Smooth muscle cell (in vitro differentiated cells): ENCODE measurements around the gene JAKMIP1. TPM values are rescaled to one million over a fixed set of nuclear protein-coding genes. Genes with fewer than 3 reads are reported as not detected.

Source experiments
- DNase-seq: peaks from one replicate; lab custom pipeline; 2025; ENCODE audit not compliant: unreplicated experiment; lab: John Stamatoyannopoulos, UW
- H2AFZ ChIP-seq: fragments of 200-600 bp; sonication (generic); 2 replicates; pipeline ENCODE4 v1.6.0; 2016; ENCODE audit warnings: antibody characterized with exemption, low read depth, mild to moderate bottlenecking
- H3F3A ChIP-seq: fragments of 200-600 bp; sonication (generic); 2 replicates; pipeline ENCODE4 v1.6.0; 2017; ENCODE audit warnings: antibody characterized with exemption, low read depth
- H3K27ac ChIP-seq: fragments of 200-600 bp; sonication (generic); 2 replicates; pipeline ENCODE4 v1.5.1; 2016; ENCODE audit warnings: low read depth, mild to moderate bottlenecking
- H3K27me3 ChIP-seq: fragments of 200-600 bp; sonication (generic); 2 replicates; pipeline ENCODE4 v1.6.1; 2016; ENCODE audit warnings: low read depth, mild to moderate bottlenecking
- H3K36me3 ChIP-seq: fragments of 200-600 bp; sonication (generic); 2 replicates; pipeline ENCODE4 v1.5.1; 2016; ENCODE audit warnings: low read depth
- H3K4me1 ChIP-seq: fragments of 200-600 bp; sonication (generic); 2 replicates; pipeline ENCODE4 v1.5.1; 2016; ENCODE audit warnings: low read depth
- H3K4me2 ChIP-seq: fragments of 200-600 bp; sonication (generic); 2 replicates; pipeline ENCODE4 v1.6.0; 2016; ENCODE audit warnings: mild to moderate bottlenecking
- H3K4me3 ChIP-seq: fragments of 200-600 bp; sonication (generic); 2 replicates; pipeline ENCODE4 v1.5.1; 2016; ENCODE audit warnings: mild to moderate bottlenecking
- H3K79me2 ChIP-seq: fragments of 200-600 bp; sonication (generic); 2 replicates; pipeline ENCODE4 v1.6.0; 2016; ENCODE audit warnings: low read depth, mild to moderate bottlenecking
- H3K9ac ChIP-seq: fragments of 200-600 bp; sonication (generic); 2 replicates; pipeline ENCODE4 v1.6.0; 2016; ENCODE audit warnings: low read depth
- H3K9me3 ChIP-seq: fragments of 200-600 bp; sonication (generic); replicated peaks from 2 replicates; pipeline ENCODE4 v1.5.1; 2016; ENCODE audit warnings: low read depth
- H4K20me1 ChIP-seq: fragments of 200-600 bp; sonication (generic); 2 replicates; pipeline ENCODE4 v1.6.0; 2016; ENCODE audit warnings: low read depth
- WGBS: methylation state at CpG from one replicate; pipeline ENCODE4 v1.1.7; 2016; ENCODE audit warnings: low lambda C conversion rate; 5-methylcytosine and 5-hydroxymethylcytosine counted together
- polyA plus RNA-seq: library from polyadenylated mRNA; unstranded; fragments of >200 nt; fragmentation: Nextera tagmentation; extraction: Ambion mirVana; gene quantifications from 2 replicates; pipeline ENCODE4 v1.2.1, GENCODE V29; 2016
- total RNA-seq: library from RNA; depleted of rRNA; stranded (reverse); fragments of >200 nt; gene quantifications from 2 replicates; pipeline ENCODE4 v1.2.3, GENCODE V29; 2014
- TF ChIP-seq, protein P1 (sequence below): fragments of 200-600 bp; sonication (generic); IDR thresholded peaks from 2 replicates; pipeline ENCODE4 v1.5.1; 2017; ENCODE audit warnings: borderline replicate concordance, mild to moderate bottlenecking, antibody characterized with exemption; ENCODE audit not compliant: insufficient read depth, poor library complexity, severe bottlenecking

Gene JAKMIP1
- total and polyA plus RNA-seq, 2 experiments from 2014 or later, result 0.64 TPM; not detected in 1

DNA sequence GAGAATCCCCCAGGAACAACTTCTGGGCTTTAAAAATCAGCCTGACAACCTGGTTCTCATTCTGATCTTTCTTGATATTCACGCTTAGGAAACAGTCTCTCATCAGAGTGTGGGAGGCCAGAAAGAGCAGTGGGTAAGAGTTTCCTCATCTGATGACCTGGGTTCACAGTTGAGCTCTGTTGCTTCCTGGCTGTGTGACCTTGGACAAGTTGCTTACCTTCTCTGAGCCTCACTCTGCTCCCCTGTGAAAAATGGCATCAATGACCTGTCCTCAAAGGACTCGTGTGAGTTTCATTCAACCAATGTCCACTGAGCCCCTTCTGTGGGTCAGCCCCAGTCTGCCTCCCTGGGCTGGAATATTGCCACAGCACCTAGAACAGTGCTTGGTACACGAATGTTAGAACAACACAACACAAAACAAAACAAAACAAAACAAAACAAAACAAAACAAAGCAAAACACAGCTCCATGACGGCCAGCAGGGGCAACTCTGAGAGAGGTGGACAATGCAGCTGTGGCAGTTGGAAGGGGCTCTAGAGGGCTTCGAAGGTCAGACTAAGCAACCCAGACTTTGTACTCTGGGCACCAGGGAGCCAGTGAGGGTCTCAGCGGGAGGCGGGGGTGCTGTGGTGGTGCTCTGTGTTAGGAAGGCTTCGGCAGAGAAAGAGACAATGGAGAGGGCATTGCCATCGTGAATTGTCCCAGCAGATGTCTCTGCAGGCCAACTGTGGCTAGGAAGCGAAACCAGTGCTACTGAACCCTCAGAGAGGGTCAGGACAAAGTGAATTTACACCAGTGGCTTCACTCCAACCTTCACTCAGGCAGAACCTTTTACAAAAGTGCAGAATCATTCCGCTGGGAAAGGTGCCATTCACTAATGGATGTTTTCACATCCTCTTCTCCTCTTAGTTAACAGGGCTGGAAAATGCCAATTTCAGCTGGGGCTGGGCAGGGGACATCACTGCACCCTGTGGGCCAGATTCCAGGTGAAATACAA lies 167.8 kb downstream of the JAKMIP1 start:
- no peak overlapping the region for H2AFZ ChIP-seq
- peaks cover 10% of the 10 kb centered on the region for H3K27me3 ChIP-seq
- H3K9ac ChIP-seq, result no peak overlapping the region
- no peaks in the 10 kb centered on the region for H4K20me1 ChIP-seq
- H3F3A ChIP-seq, result no peaks in the 10 kb centered on the region
- H3K9me3 ChIP-seq, result no peaks in the 10 kb centered on the region
- H3K27ac ChIP-seq, result no peak overlapping the region
- no peaks in the 10 kb centered on the region for H3K36me3 ChIP-seq
- no peak overlapping the region for H3K4me3 ChIP-seq
- H3K4me1 ChIP-seq, result no peaks in the 10 kb centered on the region
- no peak overlapping the region for H3K4me2 ChIP-seq
- no peaks in the 10 kb centered on the region for H3K79me2 ChIP-seq
- WGBS, result 85% methylated on average over 11 of the region's 11 CpGs
- DNase-seq, result no peak
- TF ChIP-seq, protein P1, sequence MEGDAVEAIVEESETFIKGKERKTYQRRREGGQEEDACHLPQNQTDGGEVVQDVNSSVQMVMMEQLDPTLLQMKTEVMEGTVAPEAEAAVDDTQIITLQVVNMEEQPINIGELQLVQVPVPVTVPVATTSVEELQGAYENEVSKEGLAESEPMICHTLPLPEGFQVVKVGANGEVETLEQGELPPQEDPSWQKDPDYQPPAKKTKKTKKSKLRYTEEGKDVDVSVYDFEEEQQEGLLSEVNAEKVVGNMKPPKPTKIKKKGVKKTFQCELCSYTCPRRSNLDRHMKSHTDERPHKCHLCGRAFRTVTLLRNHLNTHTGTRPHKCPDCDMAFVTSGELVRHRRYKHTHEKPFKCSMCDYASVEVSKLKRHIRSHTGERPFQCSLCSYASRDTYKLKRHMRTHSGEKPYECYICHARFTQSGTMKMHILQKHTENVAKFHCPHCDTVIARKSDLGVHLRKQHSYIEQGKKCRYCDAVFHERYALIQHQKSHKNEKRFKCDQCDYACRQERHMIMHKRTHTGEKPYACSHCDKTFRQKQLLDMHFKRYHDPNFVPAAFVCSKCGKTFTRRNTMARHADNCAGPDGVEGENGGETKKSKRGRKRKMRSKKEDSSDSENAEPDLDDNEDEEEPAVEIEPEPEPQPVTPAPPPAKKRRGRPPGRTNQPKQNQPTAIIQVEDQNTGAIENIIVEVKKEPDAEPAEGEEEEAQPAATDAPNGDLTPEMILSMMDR, result no peak

GRCh38 chr4:6031846-6032245 lies 168.5 kb downstream of the JAKMIP1 start:
- H3K4me2 ChIP-seq, result no peak overlapping the region
- H2AFZ ChIP-seq, result no peak overlapping the region
- no peaks in the 10 kb centered on the region for H3K79me2 ChIP-seq
- peaks cover 10% of the 10 kb centered on the region for H3K27me3 ChIP-seq
- WGBS, result 78% methylated on average over 5 of the region's 5 CpGs
- DNase-seq, result no peak
- H3K4me3 ChIP-seq, result no peak overlapping the region
- no peak overlapping the region for H3K9ac ChIP-seq
- H4K20me1 ChIP-seq, result no peaks in the 10 kb centered on the region
- no peaks in the 10 kb centered on the region for H3F3A ChIP-seq
- no peaks in the 10 kb centered on the region for H3K9me3 ChIP-seq
- TF ChIP-seq, protein P1, result no peak
- H3K36me3 ChIP-seq, result no peaks in the 10 kb centered on the region
- H3K4me1 ChIP-seq, result no peaks in the 10 kb centered on the region
- H3K27ac ChIP-seq, result no peak overlapping the region

- Histone ChIP-seq H3K27me3 (peaks cover 10% of the 10 kb centered on the region), H4K20me1 (no peaks in the 10 kb centered on the region), H3K36me3 (no peaks in the 10 kb centered on the region), H3K79me2 (no peaks in the 10 kb centered on the region), H3K4me2 (no peak overlapping the region), H3K9ac (no peak overlapping the region), H3K4me3 (no peak overlapping the region), H3K27ac (no peak overlapping the region), H2AFZ (no peak overlapping the region), H3K4me1 (no peaks in the 10 kb centered on the region), H3F3A (no peaks in the 10 kb centered on the region), H3K9me3 (no peaks in the 10 kb centered on the region)
- TF ChIP-seq, protein P1, result no peak
- no peak for DNase-seq
- 91% methylated on average over 7 of the region's 7 CpGs for WGBS
Observed at GRCh38 chr4:6030679-6031078, 169.7 kb downstream of the JAKMIP1 start.

- Histone ChIP-seq H3K27me3 (no peaks in the 10 kb centered on the region), H3K27ac (no peak overlapping the region), H3K79me2 (no peaks in the 10 kb centered on the region), H3F3A (no peaks in the 10 kb centered on the region), H4K20me1 (no peaks in the 10 kb centered on the region), H3K4me2 (no peak overlapping the region), H3K9me3 (no peaks in the 10 kb centered on the region), H2AFZ (no peak overlapping the region), H3K36me3 (no peaks in the 10 kb centered on the region), H3K4me3 (no peak overlapping the region), H3K4me1 (no peaks in the 10 kb centered on the region), H3K9ac (no peak overlapping the region)
- 74% methylated on average over 6 of the region's 6 CpGs for WGBS
- no peak for DNase-seq
- TF ChIP-seq, protein P1, result no peak
Observed at GRCh38 chr4:6029254-6029653, 171.1 kb downstream of the JAKMIP1 start.
